H1 (cell line): Measurements from ENCODE around the gene PALS2. TPM values are rescaled to one million over a fixed set of nuclear protein-coding genes. Genes with fewer than 3 reads are reported as not detected.

ENCODE experiments used
- BACH1 ChIP-seq: IDR thresholded peaks from 2 replicates; pipeline ENCODE4 v1.6.1; 2012; ENCODE audit warnings: low read length, improper control_type of control experiment
- TAF1 ChIP-seq: IDR thresholded peaks from 2 replicates; pipeline ENCODE4 v1.6.1; 2011; ENCODE audit warnings: mild to moderate bottlenecking, low read depth, low read length
- TAF7 ChIP-seq: optimal IDR thresholded peaks from 2 replicates; pipeline ENCODE3; 2011; ENCODE audit warnings: low read depth, mild to moderate bottlenecking, inconsistent platforms, low read length, moderate library complexity, borderline replicate concordance
- polyA plus RNA-seq, 7 experiments: library from polyadenylated mRNA; depleted of rRNA in 3 of 7; stranded (reverse) in 5 of 7; unstranded in 2 of 7; fragments of >200 nt in 5 of 7; fragments of 200-250 nt in 2 of 7; gene quantifications; 1 replicate in 5 of 7; 2 replicates in 1 of 7; 4 replicates in 1 of 7; pipeline versions ENCODE4 v1.2.1 to v1.2.3, GENCODE V29; 2011 to 2013; ENCODE audit warnings: missing spikeins in 2 of 7, mixed read lengths in 2 of 7
- total RNA-seq: library from RNA; stranded (reverse); fragmentation: NEBNext Ultra II Directional; extraction: Animal tissue kit (Norgen Biotek cat#: 25700); gene quantifications from 2 replicates; pipeline ENCODE4 v1.2.1, GENCODE V29; 2021

The PALS2 gene
- total and polyA plus RNA-seq, 2 of the 8 experiments (the other 6 are each of a cell fraction or from before 2014, with no cell fraction given), result 10.4 to 98.3 TPM

DNA sequence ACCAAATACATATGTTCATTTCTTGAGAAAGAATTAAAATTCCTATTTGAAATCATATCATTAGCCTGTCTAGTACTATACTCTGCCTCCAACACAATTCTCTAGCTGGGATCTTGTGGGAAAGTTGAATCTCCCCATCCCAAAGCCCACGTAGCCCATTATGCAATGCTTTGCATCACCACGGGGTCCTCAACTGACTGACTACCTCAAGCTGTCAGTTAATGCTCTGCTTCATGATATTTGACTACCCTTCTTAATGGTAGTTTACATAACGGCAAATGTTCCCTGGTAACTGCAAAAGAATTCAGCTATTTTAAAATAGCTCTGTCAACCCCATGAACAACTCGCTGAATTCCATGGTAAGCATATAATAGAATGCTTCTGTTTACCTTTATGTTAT, 23.3 kb upstream of the PALS2 start (continued):
- TF ChIP-seq TAF7, result no peak
- no peak for TF ChIP-seq TAF1
- TF ChIP-seq BACH1, result no peak
